Measurements from ENCODE around the gene KCNK3.

The KCNK3 gene

GRCh38 chr2:26712486-26713465 is 20.3 kb downstream of the KCNK3 start:
- no peak for DNase-seq (ENCODE audit: low read depth)

- DNase-seq (ENCODE audit: low read depth): no peak
Observed at GRCh38 chr2:26715528-26716270, 23.2 kb downstream of the KCNK3 start.

GRCh38 chr2:26716340-26716739 is 23.8 kb downstream of the KCNK3 start:
- no peak for DNase-seq (ENCODE audit: low read depth)

GRCh38 chr2:26716769-26717168 is 24.2 kb downstream of the KCNK3 start:
- no peak for DNase-seq (ENCODE audit: low read depth)

- no peak for DNase-seq (ENCODE audit: low read depth)
Observed at GRCh38 chr2:26717362-26717761, 24.8 kb downstream of the KCNK3 start.

GRCh38 chr2:26718949-26719686 is 26.6 kb downstream of the KCNK3 start:
- no peak for DNase-seq (ENCODE audit: low read depth)

- DNase-seq (ENCODE audit: low read depth): no peak
Observed at GRCh38 chr2:26720322-26721114, 28.0 kb downstream of the KCNK3 start.

GRCh38 chr2:26721115-26722032 is 28.9 kb downstream of the KCNK3 start:
- no peak for DNase-seq (ENCODE audit: low read depth)

GRCh38 chr2:26722328-26722727 is 29.8 kb downstream of the KCNK3 start:
- no peak for DNase-seq (ENCODE audit: low read depth)

GRCh38 chr2:26722911-26723310 is 30.4 kb downstream of the KCNK3 start:
- DNase-seq (ENCODE audit: low read depth): no peak

- no peak for DNase-seq (ENCODE audit: low read depth)
Observed at GRCh38 chr2:26723475-26723874, 31.0 kb downstream of the KCNK3 start.

- DNase-seq (ENCODE audit: low read depth): no peak
Observed at GRCh38 chr2:26723991-26724750, 31.6 kb downstream of the KCNK3 start.

GRCh38 chr2:26724784-26725520 is 32.4 kb downstream of the KCNK3 start:
- no peak for DNase-seq (ENCODE audit: low read depth)

GRCh38 chr2:26725521-26725820 is 32.9 kb downstream of the KCNK3 start:
- no peak for DNase-seq (ENCODE audit: low read depth)

- no peak for DNase-seq (ENCODE audit: low read depth)
Observed at GRCh38 chr2:26726228-26726627, 33.7 kb downstream of the KCNK3 start.

GRCh38 chr2:26727641-26728561 is 35.4 kb downstream of the KCNK3 start:
- DNase-seq (ENCODE audit: low read depth): no peak

- no peak for DNase-seq (ENCODE audit: low read depth)
Observed at GRCh38 chr2:26729311-26729710, 36.8 kb downstream of the KCNK3 start.

All from activated gamma-delta T cell treated with anti-CD3 and anti-CD28 coated beads, Interleukin-2, amount 50 U/mL, for 16 hours (primary cell).